Endometrial microvascular endothelial cells (primary cell): Measurements from ENCODE around the gene FOXP1. TPM values are rescaled to one million over a fixed set of nuclear protein-coding genes. Genes with fewer than 3 reads are reported as not detected.

Experiments
- in situ Hi-C: cut with HindIII; loops from 2 replicates; pipeline ENCODE4 v1.10.0; 2017; ENCODE audit warnings: low sequenced_read_pairs, low pct_unique_long_range_greater_than_20kb; ENCODE audit errors: inconsistent ontology term
- total RNA-seq: library from RNA; depleted of rRNA; stranded (reverse); fragments of >200 nt; gene quantifications from one replicate; pipeline ENCODE4 v1.2.3, GENCODE V29; 2015; ENCODE audit errors: inconsistent ontology term

Gene FOXP1
- total RNA-seq, 1 donor from 2014 or later: 37.2 TPM

DNA sequence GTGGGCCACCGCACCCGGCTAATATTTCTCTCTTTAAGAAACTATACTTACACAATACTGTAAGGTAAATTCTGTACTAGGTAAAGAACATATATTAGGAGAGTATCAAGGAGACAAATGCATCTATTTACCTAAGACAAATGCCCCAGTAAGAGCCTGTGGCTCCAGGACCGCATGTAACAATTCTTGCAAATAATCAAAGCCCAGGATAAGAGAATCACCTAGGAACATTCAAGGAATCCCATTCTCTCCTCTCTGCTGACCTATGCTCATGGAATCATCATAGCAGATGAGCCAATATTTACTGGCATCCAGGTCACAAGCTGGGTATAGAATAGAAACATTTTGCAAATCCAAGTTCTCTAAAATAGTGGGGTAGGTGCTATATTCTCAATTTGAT is 347.7 kb downstream of the FOXP1 start:
- in situ Hi-C loops: no loop called here

DNA sequence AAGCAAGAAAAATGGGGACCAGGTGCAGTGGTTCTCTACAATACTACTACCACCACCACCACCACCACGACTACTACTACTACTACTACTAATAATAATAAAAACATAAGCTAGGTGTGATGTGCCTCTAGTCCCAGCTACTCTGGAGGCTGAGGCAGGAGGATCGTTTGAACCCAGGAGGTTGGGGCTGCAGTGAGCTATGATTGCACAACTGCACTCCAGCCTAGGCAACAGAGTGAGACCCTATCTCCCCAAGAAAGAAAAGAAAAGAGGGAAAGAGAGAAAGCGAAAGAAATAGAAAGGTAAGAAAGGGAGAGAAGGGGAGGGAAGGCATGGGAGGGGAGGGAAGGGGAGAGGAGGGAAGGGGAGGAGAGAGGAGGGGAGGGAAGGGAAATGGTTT is 350.6 kb downstream of the FOXP1 start:
- in situ Hi-C loops: no loop called here

- in situ Hi-C loops: no loop called here
These were observed 351.3 kb downstream of the FOXP1 start for GRCh38 chr3:71232175-71232679.

DNA sequence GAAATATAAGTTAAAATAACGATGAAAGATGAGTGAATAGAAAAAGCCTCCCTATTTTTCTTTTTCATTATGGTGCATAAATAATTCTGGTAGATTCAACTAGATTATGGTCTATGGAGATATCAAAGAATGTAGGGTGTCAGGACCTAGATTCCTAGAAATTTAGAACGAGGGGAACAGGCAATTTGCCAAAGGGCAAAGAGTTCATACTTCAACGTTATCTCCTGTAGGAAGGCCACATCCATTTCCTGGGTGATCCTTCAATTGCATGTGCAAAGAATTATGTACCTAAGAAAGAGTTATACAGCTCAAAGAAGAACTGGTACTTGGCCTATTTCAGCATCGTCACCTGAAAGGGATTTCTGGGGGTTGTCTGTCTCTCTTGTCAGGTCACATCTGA is 351.8 kb downstream of the FOXP1 start:
- in situ Hi-C loops: no loop called here

DNA sequence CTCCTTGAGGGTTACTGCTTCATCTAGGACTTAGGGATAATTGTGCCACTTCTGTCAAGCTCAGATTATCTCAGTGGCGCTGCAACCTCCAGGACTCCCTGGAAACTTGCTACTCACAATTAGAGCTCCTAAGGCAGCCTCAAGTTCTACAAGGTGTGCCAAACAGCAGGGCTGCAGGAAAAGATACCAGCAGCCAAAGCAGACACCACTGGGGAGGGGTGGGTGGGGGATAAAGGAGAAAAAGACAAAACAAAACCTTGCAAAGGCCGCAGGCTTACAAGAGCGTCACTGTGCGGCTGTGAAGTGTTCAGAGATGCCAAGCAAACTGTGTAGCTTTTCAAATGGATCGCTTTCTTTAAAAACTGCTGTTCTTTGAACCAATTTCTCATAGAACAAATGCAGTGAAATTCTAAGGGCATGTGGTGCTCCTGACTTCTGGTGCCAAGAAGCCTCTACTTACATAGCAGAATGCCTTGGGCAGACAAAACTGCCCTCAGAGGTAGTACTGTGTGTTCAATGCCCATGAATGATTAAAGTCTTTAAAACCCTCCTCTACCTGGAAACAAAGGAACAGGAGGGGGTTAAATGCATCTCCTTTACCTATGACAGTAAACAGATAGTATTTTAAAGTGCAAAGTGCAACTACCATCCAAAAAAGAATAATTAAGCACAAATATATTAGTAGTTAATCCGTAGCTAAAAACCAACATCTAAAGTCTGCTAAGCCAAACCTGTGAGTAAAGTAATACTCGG is 353.4 kb downstream of the FOXP1 start:
- in situ Hi-C loops: no loop called here

GRCh38 chr3:71228156-71228866 is 355.2 kb downstream of the FOXP1 start:
- in situ Hi-C loops: no loop called here

DNA sequence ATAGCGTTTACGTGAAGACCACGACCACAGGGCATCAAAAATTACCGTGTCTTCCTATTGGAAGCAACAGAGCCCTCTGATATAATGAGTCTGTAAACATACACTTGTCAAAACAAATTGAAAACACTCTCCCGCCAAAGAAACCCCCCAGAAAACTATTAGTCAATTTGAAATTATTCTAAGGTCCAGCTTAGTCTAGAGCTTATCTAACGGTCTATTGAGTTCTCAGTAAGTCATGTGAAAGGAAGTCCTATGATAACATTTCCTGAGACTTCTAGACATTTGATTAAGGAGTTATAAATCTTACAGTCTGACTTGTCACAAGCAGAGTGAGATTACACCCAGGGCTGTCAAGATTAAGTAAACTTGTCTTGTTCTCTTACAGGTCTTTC is 356.3 kb downstream of the FOXP1 start:
- in situ Hi-C loops: no loop called here

DNA sequence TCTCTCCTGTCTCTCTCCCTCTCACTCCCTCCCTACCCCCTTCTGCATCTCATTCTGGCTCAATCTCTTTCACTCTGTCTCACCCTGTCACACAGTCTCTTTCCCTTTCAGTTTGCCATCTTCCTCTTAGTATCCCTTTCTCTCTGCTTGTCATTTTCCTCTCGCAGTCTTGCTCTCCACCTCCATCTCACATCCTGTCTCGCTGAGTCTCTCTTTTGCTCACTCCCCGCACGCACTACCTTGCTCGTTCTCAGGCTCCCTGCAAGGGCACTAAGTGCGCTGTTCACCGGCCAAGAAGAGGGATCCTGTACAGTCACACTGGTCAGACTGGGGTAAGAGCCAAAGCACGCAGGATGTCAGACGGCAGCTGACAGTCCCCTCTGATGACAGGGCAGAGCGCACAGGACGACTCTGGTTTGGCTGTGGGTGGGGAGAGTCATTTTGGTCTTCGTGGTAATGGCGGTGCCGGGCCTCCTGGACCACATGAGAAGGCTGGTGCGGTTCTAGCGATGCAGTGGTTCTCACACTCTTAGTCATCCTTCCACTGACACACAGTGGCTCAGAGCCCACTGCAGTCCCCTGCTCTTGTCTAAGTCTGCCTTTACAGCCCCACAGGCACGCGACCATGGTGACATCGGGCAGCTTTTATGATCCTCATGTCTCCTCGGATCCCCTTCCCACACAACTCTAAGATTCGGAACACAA is 356.8 kb downstream of the FOXP1 start:
- in situ Hi-C loops: no loop called here

GRCh38 chr3:71225951-71226564 is 357.5 kb downstream of the FOXP1 start:
- in situ Hi-C loops: no loop called here

GRCh38 chr3:71225002-71225684 is 358.4 kb downstream of the FOXP1 start:
- in situ Hi-C loops: no loop called here

- in situ Hi-C loops: no loop called here
These were observed 363.5 kb downstream of the FOXP1 start for GRCh38 chr3:71219744-71220638.

DNA sequence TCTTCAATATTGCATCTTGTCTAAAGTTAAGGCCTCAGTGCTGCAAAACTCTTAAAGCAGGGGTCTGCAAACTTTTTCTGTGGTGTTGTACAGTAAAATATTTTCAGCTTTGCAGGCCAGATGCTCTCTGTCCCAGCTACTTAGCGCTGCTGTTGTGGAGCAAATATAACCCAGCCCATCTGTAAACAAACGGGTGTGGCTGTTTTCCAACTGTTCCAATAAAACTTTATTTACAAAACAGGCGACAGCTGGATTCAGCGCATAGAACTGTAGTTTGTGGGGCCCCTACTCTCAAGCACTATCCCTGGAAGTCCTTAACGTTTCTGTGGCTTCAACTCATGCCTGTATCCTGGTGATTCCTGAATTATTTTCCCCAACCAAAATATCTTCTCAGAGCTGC is 365.0 kb downstream of the FOXP1 start:
- in situ Hi-C loops: no loop called here

- in situ Hi-C loops: no loop called here
These were observed 365.8 kb downstream of the FOXP1 start for GRCh38 chr3:71217640-71218222.

- in situ Hi-C loops: no loop called here
These were observed 368.2 kb downstream of the FOXP1 start for GRCh38 chr3:71215351-71215750.

GRCh38 chr3:71214797-71215196 is 368.7 kb downstream of the FOXP1 start:
- in situ Hi-C loops: no loop called here

DNA sequence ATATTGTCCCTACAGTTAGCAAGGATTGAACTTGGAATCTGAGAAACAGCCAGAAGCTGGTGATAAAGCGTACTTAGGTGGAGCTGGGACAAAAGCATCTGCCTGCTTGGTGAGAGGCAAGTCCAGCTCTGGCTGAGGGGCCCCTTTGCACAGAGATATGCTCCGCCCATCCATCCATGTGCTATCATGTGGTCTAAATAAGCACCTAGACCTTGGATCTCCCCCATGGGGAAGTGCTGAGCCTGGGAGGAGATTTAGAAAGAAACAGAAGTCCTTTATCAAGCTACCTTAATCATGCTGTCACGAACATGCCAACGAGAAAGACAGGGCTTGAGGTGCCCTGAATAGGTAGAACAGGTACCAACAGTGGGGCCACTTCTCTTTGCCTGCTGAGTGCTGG is 369.5 kb downstream of the FOXP1 start:
- in situ Hi-C loops: no loop called here

DNA sequence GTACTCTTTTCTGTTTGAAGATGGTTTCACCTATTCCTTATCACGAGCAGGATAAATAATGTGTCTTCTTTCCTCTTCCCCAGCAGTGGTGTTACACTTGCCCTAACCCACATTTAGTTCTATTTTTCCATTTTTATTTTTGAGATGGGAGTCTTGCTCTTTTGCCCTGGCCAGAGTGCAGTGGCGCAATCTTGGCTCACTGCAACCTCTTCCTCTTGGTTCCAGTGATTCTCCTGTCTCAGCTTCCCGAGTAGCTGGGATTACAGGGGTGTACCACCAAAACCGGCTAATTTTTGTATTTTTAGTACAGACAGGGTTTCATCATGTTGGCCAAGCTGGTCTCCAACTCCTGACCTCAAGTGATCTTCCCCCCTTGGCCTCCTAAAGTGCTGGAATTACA is 372.4 kb downstream of the FOXP1 start:
- in situ Hi-C loops: no loop called here
